ENCODE data around the gene PRORP.
A peak's percentile ranks its signal among the peaks of the same experiment; 100 is the strongest.
"Not testable (repeated sequence)": the region's sequence is repeated elsewhere in the genome, so short reads cannot be mapped to it uniquely, and the experiment has no call there.

Gene PRORP

GRCh38 chr14:35121887-35122695 is at the start of gene PRORP, which contains the start of gene PPP2R3C:
Gene PRORP (plus strand): TSS chr14:35122552. CDS start chr14:35123246, 694 bp downstream.
Gene PPP2R3C (minus strand): TSS chr14:35121990. CDS start chr14:35121959, 31 bp downstream.
- peak; percentile 85 for DNase-seq

DNA sequence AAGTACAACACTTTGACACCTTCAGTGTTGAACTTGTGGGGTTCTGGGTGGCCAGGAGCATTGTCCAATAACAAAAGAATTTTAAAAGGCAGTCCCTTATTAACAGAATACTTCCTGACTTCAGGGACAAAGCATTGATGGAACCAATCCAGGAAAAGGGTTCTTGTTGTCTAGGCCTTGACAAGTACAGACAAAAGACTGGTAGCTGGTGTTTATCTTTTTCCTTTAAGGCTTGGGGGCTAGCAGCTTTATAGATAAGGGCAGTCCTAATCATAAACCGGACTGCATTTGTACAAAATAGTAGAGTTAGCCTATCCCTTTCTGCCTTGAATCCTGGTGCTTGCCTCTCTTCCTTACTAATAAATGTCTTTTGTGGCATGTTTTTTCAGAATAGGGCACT is 48.9 kb upstream of the PRORP start:
- no peak for DNase-seq

DNA sequence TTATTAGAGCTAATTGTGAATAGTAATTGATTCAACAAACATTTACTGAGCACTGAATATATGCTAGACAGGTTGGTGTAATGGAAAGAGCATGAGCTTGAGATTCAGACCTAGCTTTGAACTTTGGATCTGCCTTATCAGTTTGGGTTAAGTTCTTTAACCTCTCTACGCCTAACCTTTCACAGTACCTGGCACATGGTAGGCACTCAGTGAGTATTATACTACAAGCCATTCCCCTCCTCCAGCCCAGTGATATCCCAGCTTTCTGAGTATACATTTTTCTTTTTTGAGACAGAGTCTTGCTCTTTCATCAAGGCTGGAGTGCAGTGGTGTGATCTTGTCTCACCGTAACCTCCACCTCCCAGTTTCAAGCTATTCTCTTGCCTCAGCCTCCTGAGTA is 44.3 kb upstream of the PRORP start:
- no peak for DNase-seq

DNA sequence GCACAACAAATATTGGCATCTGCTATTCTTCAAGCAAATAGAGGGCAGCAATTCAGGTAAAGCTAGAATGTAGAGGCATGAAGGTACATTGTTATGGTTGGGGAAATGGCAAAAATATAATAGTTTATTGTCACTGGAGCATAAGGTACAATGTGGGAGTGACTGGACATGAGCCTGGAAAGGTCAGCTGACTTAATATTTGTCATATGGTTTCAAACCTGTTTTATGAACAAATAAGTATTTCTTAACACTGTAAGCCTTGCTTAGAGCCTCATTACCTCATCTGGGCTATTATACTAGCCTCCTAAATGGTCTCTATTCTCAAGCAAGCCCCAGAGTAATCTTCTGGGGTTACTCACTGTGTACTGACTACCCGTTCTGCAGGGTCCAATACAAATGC is 42.6 kb upstream of the PRORP start:
- DNase-seq, result no peak

GRCh38 chr14:35083530-35084150 is 38.7 kb upstream of the PRORP start:
- DNase-seq, result no peak

- DNase-seq, result no peak
Observed at GRCh38 chr14:35085441-35085840, 36.9 kb upstream of the PRORP start.

DNA sequence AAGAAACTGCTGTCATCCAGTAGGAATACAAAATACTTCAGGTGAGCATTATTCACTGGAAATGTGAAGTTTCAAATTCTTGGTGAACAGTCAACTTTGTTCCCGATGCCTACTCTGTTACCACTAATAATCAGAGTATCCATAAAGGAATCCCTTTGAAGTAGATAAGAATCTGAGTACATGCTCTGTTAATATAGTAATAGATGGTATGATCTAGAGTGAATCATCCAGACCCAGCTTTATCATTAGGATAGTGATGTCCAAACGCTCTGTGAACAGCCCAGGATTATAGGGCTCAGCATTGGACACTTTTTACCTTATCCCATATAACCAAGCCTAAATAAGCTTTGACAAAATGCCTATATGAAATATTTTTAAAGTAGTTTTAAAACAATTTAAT is 33.8 kb upstream of the PRORP start:
- no peak for DNase-seq

- DNase-seq, result not testable (repeated sequence)
Observed at GRCh38 chr14:35094645-35095044, 27.7 kb upstream of the PRORP start.

DNA sequence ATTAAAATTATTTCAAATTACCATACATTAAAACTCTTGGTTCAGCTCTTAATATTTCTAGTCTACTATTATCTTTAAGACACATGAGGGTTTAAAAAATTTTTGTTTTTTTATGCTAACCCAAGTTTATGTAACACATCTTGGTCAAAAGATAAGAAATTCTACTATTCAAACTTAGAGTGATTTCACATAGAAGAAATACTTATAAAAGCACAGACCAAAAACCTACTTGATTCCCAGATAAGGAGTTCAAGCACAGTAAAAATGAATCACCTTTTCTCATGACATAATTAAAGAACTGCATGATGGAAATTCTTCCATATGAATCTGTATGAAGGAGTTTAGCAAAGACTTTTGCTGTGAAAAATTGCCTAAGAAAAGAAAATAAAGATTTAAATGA is 14.5 kb upstream of the PRORP start:
- no peak for DNase-seq

GRCh38 chr14:35112641-35113040 is 9.7 kb upstream of the PRORP start:
- DNase-seq, result no peak

- DNase-seq, result no peak
Observed at GRCh38 chr14:35113308-35113950, 8.9 kb upstream of the PRORP start.

DNA sequence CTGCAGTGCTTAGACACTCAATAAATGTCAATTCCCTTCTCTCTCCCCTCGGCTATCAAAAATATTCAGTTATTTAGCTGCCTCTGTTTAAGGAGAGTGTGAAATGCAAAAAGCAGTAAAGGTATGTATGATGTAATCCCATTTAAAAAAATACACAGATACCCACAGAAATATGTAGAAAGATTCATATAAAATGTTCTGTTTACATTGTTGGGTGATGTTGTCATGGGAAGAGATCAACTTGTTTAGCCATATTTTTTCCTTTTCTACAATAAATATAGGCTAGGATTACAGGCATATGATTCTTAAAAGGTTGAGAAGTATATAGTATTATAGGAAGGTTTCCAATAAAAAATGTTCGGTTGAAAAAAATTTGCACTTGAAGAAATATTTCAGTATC is 8.3 kb upstream of the PRORP start:
- no peak for DNase-seq

GRCh38 chr14:35116242-35116641 is 6.1 kb upstream of the PRORP start:
- no peak for DNase-seq

DNA sequence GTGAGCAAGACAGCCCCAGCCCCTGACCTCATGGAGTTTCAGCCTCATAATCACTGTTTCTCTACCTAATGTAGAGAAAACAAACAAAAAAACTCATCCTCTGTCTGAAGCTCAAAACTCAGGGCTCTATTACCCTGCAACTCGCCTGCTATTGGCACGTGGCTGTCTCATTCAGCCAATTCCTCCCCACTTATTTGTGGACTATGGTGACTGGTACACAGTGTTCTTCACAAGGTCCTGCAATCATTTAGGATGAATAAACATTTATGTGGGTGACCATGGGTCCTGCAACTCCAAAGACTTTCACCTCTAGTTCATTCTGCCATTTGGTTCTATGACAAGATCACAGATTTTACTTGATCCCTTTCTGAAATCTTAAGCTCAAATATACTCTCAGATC is 5.2 kb upstream of the PRORP start:
- DNase-seq, result no peak

- no peak for DNase-seq
Observed at GRCh38 chr14:35121026-35121886, 1.1 kb upstream of the PRORP start.

DNA sequence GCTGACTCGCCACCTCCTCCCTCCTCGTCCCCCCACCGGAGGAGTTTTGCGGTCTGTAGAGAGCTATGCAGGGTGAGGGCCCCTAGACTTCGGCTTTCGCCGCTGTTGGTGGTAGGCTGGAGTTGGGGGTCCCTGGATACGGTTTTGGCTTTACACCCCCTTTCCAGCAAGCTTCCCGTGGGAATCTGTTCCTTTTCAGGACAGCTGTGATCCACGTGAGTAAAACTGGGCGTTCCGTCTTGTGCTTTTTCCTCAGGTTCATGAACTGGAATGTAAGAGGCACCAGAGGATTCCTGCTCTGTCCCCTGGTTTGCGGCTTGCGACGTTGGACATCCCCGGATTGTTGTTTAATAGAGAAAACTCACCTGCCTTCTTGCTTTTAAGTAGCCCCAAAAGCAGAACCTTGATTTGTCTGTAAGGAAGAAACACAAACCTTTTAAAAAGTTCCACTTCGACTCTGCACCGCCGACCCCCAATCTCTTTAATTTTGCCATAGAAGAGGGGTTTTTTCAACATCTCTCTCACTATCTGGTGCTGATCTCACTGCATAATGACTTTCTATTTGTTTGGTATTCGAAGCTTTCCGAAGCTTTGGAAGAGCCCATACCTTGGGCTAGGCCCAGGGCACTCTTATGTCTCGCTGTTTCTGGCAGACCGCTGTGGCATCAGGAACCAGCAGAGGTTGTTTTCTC is 490 bp downstream of the PRORP start:
- peak; percentile 4 for DNase-seq

DNA sequence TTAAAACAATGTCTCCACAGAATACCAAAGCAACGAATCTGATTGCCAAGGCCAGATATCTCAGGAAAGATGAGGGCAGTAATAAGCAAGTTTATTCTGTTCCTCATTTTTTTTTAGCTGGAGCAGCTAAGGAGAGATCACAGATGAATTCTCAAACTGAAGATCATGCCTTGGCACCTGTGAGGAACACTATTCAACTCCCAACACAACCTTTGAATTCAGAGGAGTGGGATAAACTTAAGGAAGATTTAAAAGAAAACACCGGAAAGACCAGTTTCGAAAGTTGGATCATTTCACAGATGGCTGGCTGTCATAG is 994 bp downstream of the PRORP start:
- DNase-seq, result no peak

GRCh38 chr14:35124127-35124526 is 1.8 kb downstream of the PRORP start:
- no peak for DNase-seq

- DNase-seq, result no peak
Observed at GRCh38 chr14:35133542-35134328, 11.4 kb downstream of the PRORP start.

- DNase-seq, result no peak
Observed at GRCh38 chr14:35134329-35135123, 12.2 kb downstream of the PRORP start.

DNA sequence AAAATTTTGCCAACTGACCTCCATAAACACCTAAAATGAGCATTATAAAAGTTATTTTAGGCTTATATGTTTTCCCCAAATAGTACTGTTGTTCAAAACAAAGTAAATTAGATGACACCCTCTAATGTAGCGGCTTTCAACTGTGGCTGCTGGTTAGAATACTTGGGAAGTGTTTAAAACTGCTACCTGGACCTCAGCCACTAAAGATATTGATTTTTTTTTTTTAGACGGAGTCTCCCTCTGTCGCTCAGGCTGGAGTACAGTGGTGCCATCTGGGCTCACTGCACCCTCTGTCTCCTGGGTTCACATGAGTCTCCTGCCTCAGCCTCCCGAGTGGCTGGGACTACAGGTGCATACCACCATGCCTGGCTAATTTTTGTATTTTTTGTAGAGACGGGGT is 16.2 kb downstream of the PRORP start:
- no peak for DNase-seq

All from activated gamma-delta T cell treated with Interleukin-2 at 50 U/mL for 16 hours (primary cell).